GM20000 (cell line): ENCODE results near the gene PRRT2.
"Not testable (repeated sequence)": the region's sequence is repeated elsewhere in the genome, so short reads cannot be mapped to it uniquely, and the experiment has no call there.

Experiments used
- DNase-seq: peaks from one replicate; pipeline ENCODE4 v3.0.0; 2012; ENCODE audit warnings: low spot score
- CTCF ChIP-seq: IDR thresholded peaks from 2 replicates; pipeline ENCODE4 v1.5.1; 2012; ENCODE audit warnings: mild to moderate bottlenecking, control low read depth; ENCODE audit errors: extremely low read depth, missing control alignments

Gene PRRT2

DNA sequence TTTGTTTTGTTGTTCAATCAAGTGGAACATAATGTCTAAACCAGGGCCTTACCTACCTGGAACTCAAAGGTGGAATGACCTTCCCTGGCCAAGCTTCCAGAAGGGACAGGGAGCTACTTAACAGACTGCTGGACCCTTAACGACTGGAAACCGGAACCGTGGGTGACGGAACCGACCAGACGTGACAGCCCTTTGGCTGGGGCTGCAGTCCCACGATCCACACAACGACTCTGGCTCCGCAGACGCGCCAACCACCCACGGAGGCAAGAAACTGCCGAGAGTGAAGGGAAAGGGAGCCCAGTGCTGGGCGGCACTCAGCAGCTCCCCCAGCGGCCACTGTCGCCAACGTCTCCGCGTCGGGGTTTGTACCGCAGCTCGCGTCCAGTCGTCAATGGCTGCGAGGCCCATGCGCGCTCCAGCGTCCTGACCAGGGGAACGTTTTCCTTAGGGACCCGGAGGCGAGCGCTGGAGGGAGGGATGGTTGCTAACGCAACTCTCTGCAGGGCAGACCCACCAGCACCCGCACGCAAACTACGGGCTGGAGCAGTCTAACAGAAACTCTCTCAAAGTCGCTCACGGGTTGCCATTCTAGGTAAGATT is 27.0 kb upstream of the PRRT2 start:
- DNase-seq, result peak; percentile 74
- TF ChIP-seq CTCF, result peak; percentile 72

DNA sequence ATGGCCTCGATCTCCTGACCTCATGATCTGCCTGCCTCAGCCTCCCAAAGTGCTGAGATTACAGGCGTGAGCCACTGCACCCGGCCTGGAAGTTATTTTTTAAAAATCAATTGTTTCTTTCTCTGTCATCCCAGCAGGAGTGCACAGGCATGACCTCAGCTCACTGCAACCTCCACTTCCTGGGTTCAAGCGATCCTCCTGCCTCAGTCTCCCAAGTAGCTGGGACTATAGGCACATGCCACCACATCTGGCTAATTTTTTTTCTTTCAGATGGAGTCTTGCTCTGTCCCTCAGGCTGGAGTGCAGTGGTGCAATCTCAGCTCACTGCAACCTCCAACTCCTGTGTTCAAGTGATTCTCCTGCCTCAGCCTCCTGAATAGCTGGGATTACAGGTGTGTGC is 24.8 kb upstream of the PRRT2 start:
- DNase-seq, result not testable (repeated sequence)

DNA sequence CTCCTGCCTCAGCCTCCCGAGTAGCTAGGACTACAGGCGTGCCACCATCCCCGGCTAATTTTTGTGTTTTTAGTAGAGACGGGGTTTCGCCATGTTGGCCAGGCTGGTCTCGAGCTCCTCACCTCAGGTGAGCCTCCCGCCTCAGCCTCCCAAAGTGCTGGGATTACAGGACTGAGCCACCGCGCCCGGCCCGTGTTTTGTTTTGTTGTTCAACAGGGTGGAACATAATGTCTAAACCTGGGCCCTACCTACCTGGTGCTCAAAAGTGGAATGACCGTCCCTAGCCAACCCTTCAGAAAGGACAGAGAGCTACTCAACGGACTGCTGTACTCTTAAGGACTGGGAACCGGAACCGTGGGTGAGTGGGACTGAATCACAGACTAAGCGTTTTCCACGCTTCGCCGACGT is 22.2 kb upstream of the PRRT2 start:
- TF ChIP-seq CTCF, result no peak
- no peak for DNase-seq

GRCh38 chr16:29790183-29790948 is 21.6 kb upstream of the PRRT2 start, which contains the start of gene KIF22:
KIF22 (plus strand) TSS chr16:29790751; CDS start chr16:29790760, 9 bp downstream.
- peak; percentile 84 for TF ChIP-seq CTCF
- peak; percentile 97 for DNase-seq

GRCh38 chr16:29790949-29791844 is 20.8 kb upstream of the PRRT2 start:
- no peak for TF ChIP-seq CTCF
- DNase-seq, result no peak

DNA sequence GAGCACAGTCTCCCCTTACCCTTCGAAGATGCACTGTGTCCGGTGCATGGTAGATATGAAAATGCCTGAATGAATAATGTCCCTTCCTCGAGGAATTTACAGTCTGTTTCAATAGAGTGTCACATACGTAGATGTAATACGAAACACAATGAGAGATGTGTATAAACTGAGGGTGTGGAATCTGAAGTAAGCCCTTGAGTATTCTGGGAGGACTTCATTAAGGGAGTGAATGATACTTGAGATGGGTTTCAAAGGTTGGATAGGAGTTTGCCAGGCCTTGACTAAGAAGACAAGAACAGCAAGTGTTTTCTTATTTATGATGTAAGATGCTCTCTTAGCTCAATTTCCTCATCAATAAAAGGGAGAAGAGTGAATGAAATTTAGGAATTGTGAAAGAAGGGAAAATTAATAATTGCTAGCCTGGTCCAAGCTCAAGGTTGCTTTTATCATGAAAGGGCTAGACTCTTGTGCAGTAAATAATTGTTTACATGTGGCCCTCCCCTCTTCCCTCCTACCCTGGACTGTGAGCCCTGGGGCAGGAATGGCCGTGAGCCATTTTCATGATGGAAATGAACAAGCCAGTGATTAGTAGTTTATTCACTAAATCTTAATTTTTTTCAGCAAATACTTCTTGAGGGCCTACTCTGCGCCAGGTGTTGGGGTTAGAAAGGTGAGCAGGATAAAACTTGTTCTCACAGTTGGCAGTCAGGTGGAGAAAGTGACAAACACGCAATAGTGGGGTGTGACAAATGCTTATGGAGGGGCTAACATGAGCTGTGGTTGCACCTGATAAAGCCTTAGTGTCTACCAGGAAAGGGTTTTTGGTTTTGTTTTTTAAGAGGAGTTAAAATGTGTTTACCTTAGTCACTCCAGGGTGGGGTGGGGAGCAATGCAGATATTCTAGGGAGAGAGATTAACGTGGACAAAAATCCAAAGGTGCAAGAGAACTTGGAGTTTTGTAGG is 19.9 kb upstream of the PRRT2 start:
- DNase-seq, result no peak
- no peak for TF ChIP-seq CTCF

DNA sequence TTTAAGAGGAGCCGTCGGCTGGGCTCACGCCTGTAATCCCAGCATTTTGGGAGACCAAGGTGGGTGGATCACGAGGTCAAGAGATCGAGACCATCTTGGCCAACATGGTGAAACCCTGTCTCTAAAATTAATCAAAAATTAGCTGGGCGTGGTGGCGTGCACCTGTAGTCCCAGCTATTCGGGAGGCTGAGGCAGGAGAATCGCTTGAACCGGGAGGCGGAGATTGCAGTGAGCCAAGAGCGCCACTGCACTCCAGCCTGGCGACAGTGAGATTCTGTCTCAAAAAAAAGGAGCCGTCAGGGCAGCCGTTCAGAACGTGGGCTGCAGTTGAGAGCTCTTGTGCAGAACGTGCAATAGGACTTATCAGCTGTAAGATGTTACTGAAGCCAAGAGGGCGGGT is 18.8 kb upstream of the PRRT2 start:
- not testable (repeated sequence) for DNase-seq
